Kidney (tissue), 14 donors: ENCODE results near the gene SOCS1. TPM values are rescaled to one million over a fixed set of nuclear protein-coding genes. Genes with fewer than 3 reads are reported as not detected.

Experiments used
- DNase-seq, 5 donors: peaks; one replicate each; pipeline ENCODE4 v3.0.0-alpha.2; 2013 to 2020
- FAIRE-seq: peaks from 2 replicates; lab custom pipeline; 2012; peaks lifted over from hg19 to GRCh38; lab: Jason Lieb, UNC
- H3K27ac ChIP-seq, 2 donors: one replicate each; pipeline ENCODE4 v1.7.0; 2013; ENCODE audit warnings: low read depth in 2 of 2, low read length in 2 of 2, inconsistent platforms in 1 of 2
- H3K27me3 ChIP-seq: one replicate; pipeline ENCODE4 v1.7.1; 2013; ENCODE audit warnings: low read length, inconsistent platforms; ENCODE audit not compliant: control insufficient read depth, insufficient read depth
- H3K36me3 ChIP-seq, 3 donors: one replicate each; pipeline versions ENCODE4 v1.7.0 to v1.7.1; 2013; ENCODE audit warnings: low read length in 3 of 3, control low read depth in 1 of 3, inconsistent platforms in 1 of 3; ENCODE audit not compliant: insufficient read depth in 3 of 3, control insufficient read depth in 2 of 3
- H3K4me1 ChIP-seq, 3 donors: one replicate each; pipeline versions ENCODE4 v1.7.0 to v1.7.1; 2013; ENCODE audit warnings: low read length in 3 of 3, inconsistent platforms in 1 of 3, low read depth in 1 of 3; ENCODE audit not compliant: control insufficient read depth in 2 of 3, insufficient read depth in 2 of 3
- H3K4me3 ChIP-seq, 3 donors: one replicate each; pipeline versions ENCODE4 v1.7.0 to v1.8.1; 2013; ENCODE audit warnings: low read length in 3 of 3, control low read depth in 1 of 3, inconsistent platforms in 1 of 3
- H3K9ac ChIP-seq, 3 donors: one replicate each; pipeline versions ENCODE4 v1.7.0 to v1.7.1; 2013; ENCODE audit warnings: low read length in 3 of 3, control low read depth in 1 of 3, inconsistent platforms in 1 of 3
- H3K9me3 ChIP-seq, 3 donors: one replicate each; pipeline versions ENCODE4 v1.7.0 to v1.7.1; 2013; ENCODE audit warnings: low read length in 3 of 3, control low read depth in 1 of 3, inconsistent platforms in 1 of 3; ENCODE audit not compliant: control insufficient read depth in 2 of 3, insufficient read depth in 1 of 3
- intact Hi-C: fragments of 100-400 bp; cut with DNase I; formaldehyde crosslinking; loops from one replicate; pipeline ENCODE4 v1.11.1; 2022
- polyA plus RNA-seq: library from polyadenylated mRNA; stranded (reverse); fragments of 350-450 nt; fragmentation: Illumina TruSeq; extraction: RNeasy Lipid Tissue Mini Kit (QIAGEN cat#74804); gene quantifications from one replicate; pipeline ENCODE4 v1.2.3, GENCODE V29; 2014; ENCODE audit warnings: low read depth, low replicate concordance; ENCODE audit not compliant: insufficient read depth
- total RNA-seq: library from RNA; stranded (reverse); fragmentation: NEBNext Ultra II Directional; extraction: Animal tissue kit (Norgen Biotek cat#: 25700); gene quantifications from one replicate; pipeline ENCODE4 v1.2.1, GENCODE V29; 2021
- TF ChIP-seq, protein P1 (sequence below): IDR thresholded peaks from 3 replicates; pipeline ENCODE4 v1.5.1; 2012; ENCODE audit warnings: mild to moderate bottlenecking, moderate library complexity, borderline replicate concordance; ENCODE audit not compliant: insufficient read depth; ENCODE audit errors: extremely low read depth
- donor health status: control.
- donor health status: control.
- donor health status: control.
- donor health status: control.
- donor health status: control.
- donor health status: DM: yes; HTN: yes; CAD: no.
- donor health status: Normal renal cell carcinoma (clear cell type).

SOCS1 gene
- total and polyA plus RNA-seq, 2 donors from 2014 or later: 10.4 to 21.8 TPM

DNA sequence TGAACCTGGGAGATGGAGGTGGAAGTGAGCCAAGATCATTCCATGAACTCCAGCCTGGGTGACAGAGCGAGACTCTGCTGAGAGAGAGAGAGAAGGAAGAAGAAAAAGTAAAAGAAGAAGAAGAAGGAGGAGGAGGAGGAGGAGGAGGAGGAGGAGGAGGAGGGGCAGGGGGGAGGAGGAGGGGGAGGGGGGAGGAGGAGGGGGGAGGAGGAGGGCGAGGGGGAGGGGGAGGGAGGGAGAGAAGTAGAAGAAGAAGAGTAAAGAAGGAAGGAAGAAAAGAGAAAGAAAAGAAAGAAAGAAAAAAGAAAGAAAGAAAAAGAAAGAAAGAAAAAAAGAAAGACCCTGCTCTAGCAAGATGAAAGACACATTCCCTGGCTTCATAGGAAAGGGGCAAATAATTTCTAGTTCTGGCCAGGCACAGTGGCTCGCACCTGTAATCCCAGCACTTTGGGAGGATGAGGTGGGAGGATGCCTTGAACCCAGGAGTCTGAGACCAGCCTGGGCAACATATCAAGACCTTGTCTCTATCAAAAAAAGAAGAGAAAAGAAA, 23.6 kb downstream of the SOCS1 start:
- DNase-seq: no peak

DNA sequence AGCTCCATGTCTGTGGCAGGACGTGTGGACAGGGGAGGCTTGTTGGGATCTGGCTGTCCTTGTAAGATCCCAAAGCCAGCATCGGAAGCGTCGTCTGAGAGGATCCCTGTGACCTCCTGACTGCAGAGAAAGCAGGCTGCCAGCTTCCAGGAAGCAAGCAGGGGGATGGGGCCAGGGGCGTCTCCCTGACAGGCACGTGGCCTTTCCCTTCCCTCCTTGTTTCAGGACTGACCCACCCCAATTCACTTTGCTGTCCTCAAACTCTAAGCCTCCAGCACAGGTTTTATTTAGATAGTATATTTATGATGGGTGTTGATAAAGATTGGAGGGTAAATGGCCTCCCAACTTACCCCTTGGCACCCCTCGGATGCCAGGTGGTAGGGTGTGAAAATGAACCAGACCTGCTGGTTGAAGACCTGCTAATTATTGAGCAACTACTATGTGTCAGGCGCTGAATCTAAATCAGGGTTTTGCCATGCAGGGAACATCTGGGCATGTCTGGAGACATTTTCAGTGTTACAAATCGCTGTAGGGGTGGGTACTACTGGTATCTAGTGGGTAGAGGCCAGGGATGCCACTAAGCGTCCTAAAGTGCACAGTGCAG, 24.5 kb downstream of the SOCS1 start:
- FAIRE-seq: no peak
- no peak overlapping the region for H3K27ac ChIP-seq

More for the DNA sequence above, 23.6 kb downstream of the SOCS1 start:
- Histone ChIP-seq H3K9me3 (no peaks in the 10 kb centered on the region), H3K4me3 (no peak overlapping the region), H3K36me3 (no peaks in the 10 kb centered on the region), H3K27me3 (no peaks in the 10 kb centered on the region), H3K27ac (no peak overlapping the region), H3K4me1 (peaks cover 0 to 5% (median 0%) of the 10 kb centered on the region in 3 donors), H3K9ac (no peak overlapping the region)
- intact Hi-C loops: no loop called here
- no peak for FAIRE-seq
- TF ChIP-seq, protein P1, sequence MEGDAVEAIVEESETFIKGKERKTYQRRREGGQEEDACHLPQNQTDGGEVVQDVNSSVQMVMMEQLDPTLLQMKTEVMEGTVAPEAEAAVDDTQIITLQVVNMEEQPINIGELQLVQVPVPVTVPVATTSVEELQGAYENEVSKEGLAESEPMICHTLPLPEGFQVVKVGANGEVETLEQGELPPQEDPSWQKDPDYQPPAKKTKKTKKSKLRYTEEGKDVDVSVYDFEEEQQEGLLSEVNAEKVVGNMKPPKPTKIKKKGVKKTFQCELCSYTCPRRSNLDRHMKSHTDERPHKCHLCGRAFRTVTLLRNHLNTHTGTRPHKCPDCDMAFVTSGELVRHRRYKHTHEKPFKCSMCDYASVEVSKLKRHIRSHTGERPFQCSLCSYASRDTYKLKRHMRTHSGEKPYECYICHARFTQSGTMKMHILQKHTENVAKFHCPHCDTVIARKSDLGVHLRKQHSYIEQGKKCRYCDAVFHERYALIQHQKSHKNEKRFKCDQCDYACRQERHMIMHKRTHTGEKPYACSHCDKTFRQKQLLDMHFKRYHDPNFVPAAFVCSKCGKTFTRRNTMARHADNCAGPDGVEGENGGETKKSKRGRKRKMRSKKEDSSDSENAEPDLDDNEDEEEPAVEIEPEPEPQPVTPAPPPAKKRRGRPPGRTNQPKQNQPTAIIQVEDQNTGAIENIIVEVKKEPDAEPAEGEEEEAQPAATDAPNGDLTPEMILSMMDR: no peak

DNA sequence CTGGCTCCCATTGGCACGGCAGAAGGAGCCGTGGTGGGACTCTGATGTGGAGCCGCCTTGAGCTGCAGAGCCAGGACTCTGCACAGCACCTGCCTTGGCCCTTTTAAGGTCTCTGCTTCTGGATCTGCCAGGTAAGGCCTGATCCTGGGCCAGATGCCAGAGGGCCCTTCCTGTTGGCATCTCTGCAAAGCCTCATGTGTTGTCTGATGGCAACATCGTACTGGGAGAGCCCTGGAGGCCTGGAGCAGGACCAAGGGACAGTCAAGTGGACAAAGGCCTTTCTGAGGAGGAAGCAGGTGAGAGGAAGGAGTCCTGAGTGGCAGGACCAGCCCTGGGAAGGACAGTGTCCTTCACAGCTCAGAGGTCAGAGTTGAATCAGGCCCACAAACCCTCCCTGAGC, 26.1 kb downstream of the SOCS1 start:
- H3K9me3 ChIP-seq: no peaks in the 10 kb centered on the region
- no peak overlapping the region for H3K27ac ChIP-seq
- H3K9ac ChIP-seq: no peak overlapping the region
- intact Hi-C loops: no loop called here
- FAIRE-seq: no peak
- DNase-seq: no peak
- TF ChIP-seq, protein P1: no peak
- H3K4me1 ChIP-seq: peaks cover 0 to 4% (median 0%) of the 10 kb centered on the region in 3 donors
- H3K4me3 ChIP-seq: no peak overlapping the region
- no peaks in the 10 kb centered on the region for H3K27me3 ChIP-seq
- H3K36me3 ChIP-seq: no peaks in the 10 kb centered on the region

More for the DNA sequence above, 24.5 kb downstream of the SOCS1 start:
- Histone ChIP-seq H3K27me3 (no peaks in the 10 kb centered on the region), H3K4me1 (peaks cover 0 to 5% (median 0%) of the 10 kb centered on the region in 3 donors), H3K9ac (no peak overlapping the region), H3K36me3 (no peaks in the 10 kb centered on the region), H3K9me3 (no peaks in the 10 kb centered on the region), H3K4me3 (no peak overlapping the region)
- TF ChIP-seq, protein P1: no peak
- no peak for DNase-seq
- intact Hi-C loops: no loop called here
